GM12892 (cell line): ENCODE data around the gene CAV2.

Source experiments
- POLR2A ChIP-seq: IDR thresholded peaks from 2 replicates; pipeline ENCODE4 v1.6.1; 2011; ENCODE audit warnings: low read depth, low read length, control low read depth
- POLR2AphosphoS5 ChIP-seq: IDR thresholded peaks from 2 replicates; pipeline ENCODE4 v1.6.1; 2011; ENCODE audit warnings: low read depth, low read length, control low read depth
- TAF1 ChIP-seq: IDR thresholded peaks from 2 replicates; pipeline ENCODE4 v1.6.1; 2011; ENCODE audit warnings: low read depth, mild to moderate bottlenecking, control low read depth, low read length, borderline replicate concordance

DNA sequence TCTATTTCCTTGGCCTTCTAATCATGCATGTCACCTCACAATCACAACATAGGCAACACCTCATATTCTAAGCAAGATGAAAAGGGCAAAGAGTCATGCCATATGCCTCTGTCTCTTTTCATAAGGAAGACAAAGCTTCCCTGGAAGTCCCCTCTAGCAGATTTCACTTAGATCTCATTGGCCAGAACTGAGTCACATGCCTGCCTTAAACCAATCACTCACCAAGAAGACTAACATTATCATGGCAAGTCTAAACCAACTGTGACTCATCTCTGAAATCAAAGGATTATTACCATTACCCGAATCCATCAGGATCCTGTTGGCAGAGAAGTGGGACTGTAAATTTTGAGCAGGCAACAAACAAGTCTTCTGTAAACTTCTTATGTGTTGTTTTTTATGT, 53.1 kb downstream of the CAV2 start:
- no peak for TF ChIP-seq POLR2A
- TF ChIP-seq TAF1: no peak
- no peak for TF ChIP-seq POLR2AphosphoS5
